ENCODE data around the gene DUOXA2. TPM values are rescaled to one million over a fixed set of nuclear protein-coding genes. Genes with fewer than 3 reads are reported as not detected.

The DUOXA2 gene
- total RNA-seq, 1 donor from 2014 or later = not detected

- H3K4me3 Mint-ChIP-seq (ENCODE audit: low read depth) = no peak overlapping the region
- H3K36me3 Mint-ChIP-seq (ENCODE audit: insufficient read depth) = no peaks in the 10 kb centered on the region
- no peak for DNase-seq (ENCODE audit: low spot score, unreplicated experiment)
- TF ChIP-seq CTCF (IDR thresholded peaks at IDR 0.05; ENCODE audit: unreplicated experiment) = no peak
- H3K27me3 Mint-ChIP-seq = peaks cover 26% of the 10 kb centered on the region
- peaks cover 3% of the 10 kb centered on the region for H3K4me1 Mint-ChIP-seq (ENCODE audit: low read depth)
- H3K27ac Mint-ChIP-seq = no peak overlapping the region
- peaks cover 2% of the 10 kb centered on the region for H3K9me3 Mint-ChIP-seq (ENCODE audit: low read depth)
Measured at GRCh38 chr15:45091161-45091560, 23.0 kb upstream of the DUOXA2 start.

GRCh38 chr15:45091576-45091975 is 22.6 kb upstream of the DUOXA2 start:
- DNase-seq (ENCODE audit: low spot score, unreplicated experiment) = no peak
- Mint-ChIP-seq H3K36me3 (ENCODE audit: insufficient read depth) (no peaks in the 10 kb centered on the region), H3K9me3 (ENCODE audit: low read depth) (peaks cover 2% of the 10 kb centered on the region)

GRCh38 chr15:45093013-45093412 is 21.1 kb upstream of the DUOXA2 start:
- H3K4me1 Mint-ChIP-seq (ENCODE audit: low read depth) = peaks cover 3% of the 10 kb centered on the region
- no peak overlapping the region for H3K27ac Mint-ChIP-seq
- H3K4me3 Mint-ChIP-seq (ENCODE audit: low read depth) = no peak overlapping the region
- peaks cover 33% of the 10 kb centered on the region for H3K27me3 Mint-ChIP-seq
- H3K9me3 Mint-ChIP-seq (ENCODE audit: low read depth) = peaks cover 2% of the 10 kb centered on the region
- DNase-seq (ENCODE audit: low spot score, unreplicated experiment) = no peak
- no peaks in the 10 kb centered on the region for H3K36me3 Mint-ChIP-seq (ENCODE audit: insufficient read depth)
- no peak for TF ChIP-seq CTCF (IDR thresholded peaks at IDR 0.05; ENCODE audit: unreplicated experiment)

More at GRCh38 chr15:45091576-45091975, 22.6 kb upstream of the DUOXA2 start:
- TF ChIP-seq CTCF (IDR thresholded peaks at IDR 0.05; ENCODE audit: unreplicated experiment) = no peak
- Mint-ChIP-seq H3K27me3 (peaks cover 30% of the 10 kb centered on the region), H3K27ac (no peak overlapping the region), H3K4me1 (ENCODE audit: low read depth) (peaks cover 3% of the 10 kb centered on the region), H3K4me3 (ENCODE audit: low read depth) (no peak overlapping the region)

GRCh38 chr15:45093622-45094357 is 20.3 kb upstream of the DUOXA2 start:
- TF ChIP-seq CTCF (IDR thresholded peaks at IDR 0.05; ENCODE audit: unreplicated experiment) = no peak

GRCh38 chr15:45094358-45094730 is 19.8 kb upstream of the DUOXA2 start:
- DNase-seq (ENCODE audit: low spot score, unreplicated experiment) = no peak
- H3K27me3 Mint-ChIP-seq = peaks cover 38% of the 10 kb centered on the region
- peaks cover 2% of the 10 kb centered on the region for H3K9me3 Mint-ChIP-seq (ENCODE audit: low read depth)
- no peak for TF ChIP-seq CTCF (IDR thresholded peaks at IDR 0.05; ENCODE audit: unreplicated experiment)
- no peaks in the 10 kb centered on the region for H3K36me3 Mint-ChIP-seq (ENCODE audit: insufficient read depth)
- no peaks in the 10 kb centered on the region for H3K4me1 Mint-ChIP-seq (ENCODE audit: low read depth)
- no peak overlapping the region for H3K4me3 Mint-ChIP-seq (ENCODE audit: low read depth)
- peak overlapping the region; percentile 21 for H3K27ac Mint-ChIP-seq

More at GRCh38 chr15:45093622-45094357, 20.3 kb upstream of the DUOXA2 start:
- DNase-seq (ENCODE audit: low spot score, unreplicated experiment) = no peak
- peak overlapping the region; percentile 21 for H3K27ac Mint-ChIP-seq
- H3K36me3 Mint-ChIP-seq (ENCODE audit: insufficient read depth) = no peaks in the 10 kb centered on the region
- H3K4me1 Mint-ChIP-seq (ENCODE audit: low read depth) = peaks cover 2% of the 10 kb centered on the region
- peaks cover 36% of the 10 kb centered on the region for H3K27me3 Mint-ChIP-seq
- no peak overlapping the region for H3K4me3 Mint-ChIP-seq (ENCODE audit: low read depth)
- H3K9me3 Mint-ChIP-seq (ENCODE audit: low read depth) = peaks cover 2% of the 10 kb centered on the region
